Neural cell (in vitro differentiated cells): ENCODE results near the gene CELF5. TPM values are rescaled to one million over a fixed set of nuclear protein-coding genes. Genes with fewer than 3 reads are reported as not detected.

ENCODE experiments used
- H2AFZ ChIP-seq: fragments of 200-600, 300-800 bp; sonication (generic), shearing (Covaris generic); 2 replicates; pipeline ENCODE4 v1.6.0; 2014; ENCODE audit warnings: low read depth, mild to moderate bottlenecking, antibody characterized with exemption, low read length, moderate library complexity
- H3F3A ChIP-seq: fragments of 200-600 bp; shearing (Covaris generic); 2 replicates; pipeline ENCODE4 v1.6.1; 2016; ENCODE audit warnings: mild to moderate bottlenecking, moderate library complexity, mixed read lengths, antibody characterized with exemption, low read length; ENCODE audit not compliant: insufficient read depth, poor library complexity, severe bottlenecking
- H3K27ac ChIP-seq: fragments of 200-600, 300-800 bp; sonication (generic), shearing (Covaris generic); 2 replicates; pipeline ENCODE4 v1.5.1; 2014; ENCODE audit warnings: mild to moderate bottlenecking, low read length, moderate library complexity
- H3K27me3 ChIP-seq: fragments of 300-800, 200-600 bp; sonication (generic), shearing (Covaris generic); 2 replicates; pipeline ENCODE4 v1.6.0; 2014; ENCODE audit warnings: mild to moderate bottlenecking, low read depth, low read length, moderate library complexity; ENCODE audit not compliant: insufficient read depth
- H3K36me3 ChIP-seq: fragments of 300-800, 200-600 bp; sonication (generic), shearing (Covaris generic); 2 replicates; pipeline ENCODE4 v1.5.1; 2014; ENCODE audit warnings: mild to moderate bottlenecking, antibody characterized with exemption, low read length, moderate library complexity; ENCODE audit not compliant: insufficient read depth
- H3K4me2 ChIP-seq: fragments of 300-800, 200-600 bp; sonication (generic), shearing (Covaris generic); 2 replicates; pipeline ENCODE4 v1.6.0; 2014; ENCODE audit warnings: mild to moderate bottlenecking, low read length
- H3K4me3 ChIP-seq: fragments of 300-800, 200-600 bp; sonication (generic), shearing (Covaris generic); 2 replicates; pipeline ENCODE4 v1.5.1; 2014; ENCODE audit warnings: mild to moderate bottlenecking, low read length, moderate library complexity
- H3K79me2 ChIP-seq: fragments of 200-600 bp; shearing (Covaris generic); replicated peaks from 2 replicates; pipeline ENCODE4 v1.6.0; 2014; ENCODE audit warnings: mild to moderate bottlenecking, low read length, moderate library complexity; ENCODE audit not compliant: insufficient read depth
- H3K9ac ChIP-seq: fragments of 300-800, 200-600 bp; sonication (generic), shearing (Covaris generic); 2 replicates; pipeline ENCODE4 v1.6.1; 2016; ENCODE audit warnings: mild to moderate bottlenecking, low read length, mixed read lengths
- H3K9me2 ChIP-seq: fragments of 200-600 bp; shearing (Covaris generic); 2 replicates; pipeline ENCODE4 v1.6.1; 2016; ENCODE audit warnings: mild to moderate bottlenecking, low read length, mixed read lengths; ENCODE audit not compliant: insufficient read depth
- H3K9me3 ChIP-seq: fragments of 200-600, 300-800 bp; sonication (generic), shearing (Covaris generic); 2 replicates; pipeline ENCODE4 v1.6.1; 2016; ENCODE audit warnings: mild to moderate bottlenecking, mixed run types, low read length, moderate library complexity, mixed read lengths
- H4K20me1 ChIP-seq: fragments of 200-600 bp; shearing (Covaris generic); 2 replicates; pipeline ENCODE4 v1.6.1; 2016; ENCODE audit warnings: mild to moderate bottlenecking, mixed run types; ENCODE audit not compliant: insufficient read depth
- CTCF ChIP-seq: fragments of 450-650 bp; IDR thresholded peaks from 2 replicates; pipeline ENCODE4 v1.5.1; 2014; ENCODE audit warnings: antibody characterized with exemption, mild to moderate bottlenecking, moderate library complexity; ENCODE audit not compliant: poor library complexity, severe bottlenecking
- EP300 ChIP-seq: fragments of 450-650 bp; conservative IDR thresholded peaks from 2 replicates; pipeline ENCODE4 v1.6.1; 2014; ENCODE audit warnings: antibody characterized with exemption, mild to moderate bottlenecking, moderate library complexity; ENCODE audit not compliant: poor library complexity, severe bottlenecking
- EZH2 ChIP-seq: fragments of 200-600, 300-800 bp; shearing (Covaris generic), sonication (generic); IDR thresholded peaks from 2 replicates; pipeline ENCODE4 v1.6.1; 2014; ENCODE audit warnings: antibody characterized with exemption, low read length, borderline replicate concordance, mild to moderate bottlenecking; ENCODE audit not compliant: insufficient read depth, poor library complexity, severe bottlenecking
- MXI1 ChIP-seq: fragments of 450-650 bp; conservative IDR thresholded peaks from 2 replicates; pipeline ENCODE4 v1.6.1; 2014; ENCODE audit warnings: antibody characterized with exemption, mild to moderate bottlenecking; ENCODE audit not compliant: poor library complexity, severe bottlenecking
- POLR2AphosphoS5 ChIP-seq: IDR thresholded peaks from 2 replicates; pipeline ENCODE4 v1.6.1; 2012
- RAD21 ChIP-seq: fragments of 450-650 bp; conservative IDR thresholded peaks from 2 replicates; pipeline ENCODE4 v1.6.1; 2014; ENCODE audit warnings: antibody characterized with exemption, mild to moderate bottlenecking, moderate library complexity
- REST ChIP-seq: IDR thresholded peaks from 2 replicates; pipeline ENCODE4 v1.6.1; 2012; ENCODE audit warnings: borderline replicate concordance
- SMC3 ChIP-seq: fragments of 450-650 bp; conservative IDR thresholded peaks from 2 replicates; pipeline ENCODE4 v1.6.1; 2014; ENCODE audit warnings: antibody characterized with exemption, mild to moderate bottlenecking, moderate library complexity; ENCODE audit not compliant: poor library complexity
- TAF1 ChIP-seq: IDR thresholded peaks from 2 replicates; pipeline ENCODE4 v1.6.1; 2012; ENCODE audit warnings: low read depth
- polyA plus RNA-seq: library from polyadenylated mRNA; depleted of rRNA; stranded (reverse); fragments of >200 nt; gene quantifications from 2 replicates; pipeline ENCODE4 v1.2.3, GENCODE V29; 2014

Gene CELF5
- polyA plus RNA-seq, 1 donor from 2014 or later: 130 TPM

DNA sequence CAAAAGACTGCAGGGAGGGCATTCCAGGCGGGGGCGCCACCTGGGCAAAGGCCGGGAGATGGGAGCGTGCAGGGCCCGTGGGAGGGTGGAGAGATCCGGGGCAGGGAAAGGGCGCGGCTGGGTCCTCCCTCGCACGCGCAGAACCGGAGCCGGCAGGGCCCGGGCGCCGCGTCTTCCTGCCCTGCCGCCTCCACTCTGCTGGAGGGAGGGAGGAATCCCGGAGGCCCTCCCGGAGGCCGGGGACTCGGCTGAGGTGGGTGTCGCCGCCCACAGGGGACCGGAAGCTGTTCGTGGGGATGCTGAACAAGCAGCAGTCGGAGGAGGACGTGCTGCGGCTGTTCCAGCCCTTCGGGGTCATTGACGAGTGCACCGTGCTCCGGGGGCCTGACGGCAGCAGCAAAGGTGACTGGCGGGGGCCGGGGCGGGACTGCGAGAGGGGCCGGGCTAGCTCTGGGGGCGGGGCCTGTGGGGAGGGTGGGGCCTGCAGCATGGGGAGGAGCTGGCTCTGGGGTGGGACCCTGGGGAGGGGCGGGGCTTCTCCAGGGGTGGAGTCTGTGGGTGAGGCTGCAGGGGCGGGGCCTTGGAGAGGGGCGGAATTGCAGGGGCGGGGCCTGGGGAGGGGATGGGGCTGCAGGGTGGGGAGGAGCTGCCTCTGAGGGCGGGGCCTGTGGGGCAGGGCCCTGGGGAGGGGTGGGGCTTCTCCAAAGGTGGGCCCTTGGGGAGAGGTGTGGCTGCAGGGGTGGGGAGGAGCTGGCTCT is 51.3 kb downstream of the CELF5 start:
- Histone ChIP-seq H4K20me1 (no peaks in the 10 kb centered on the region), H3F3A (no peaks in the 10 kb centered on the region), H3K27me3 (no peaks in the 10 kb centered on the region), H3K27ac (peak overlapping the region; percentile 95), H3K4me3 (peak overlapping the region; percentile 68), H2AFZ (no peak overlapping the region), H3K4me2 (peak overlapping the region; percentile 60), H3K36me3 (no peaks in the 10 kb centered on the region), H3K9me3 (no peaks in the 10 kb centered on the region), H3K79me2 (peaks cover 29% of the 10 kb centered on the region), H3K9me2 (no peaks in the 10 kb centered on the region), H3K9ac (peak overlapping the region; percentile 78)
- TF ChIP-seq SMC3 (peak; percentile 22), EP300 (peak; percentile 11), TAF1 (peak; percentile 58), RAD21 (no peak), CTCF (peak; percentile 55), MXI1 (no peak), POLR2AphosphoS5 (peak; percentile 13), REST (peak; percentile 58), EZH2 (no peak)

DNA sequence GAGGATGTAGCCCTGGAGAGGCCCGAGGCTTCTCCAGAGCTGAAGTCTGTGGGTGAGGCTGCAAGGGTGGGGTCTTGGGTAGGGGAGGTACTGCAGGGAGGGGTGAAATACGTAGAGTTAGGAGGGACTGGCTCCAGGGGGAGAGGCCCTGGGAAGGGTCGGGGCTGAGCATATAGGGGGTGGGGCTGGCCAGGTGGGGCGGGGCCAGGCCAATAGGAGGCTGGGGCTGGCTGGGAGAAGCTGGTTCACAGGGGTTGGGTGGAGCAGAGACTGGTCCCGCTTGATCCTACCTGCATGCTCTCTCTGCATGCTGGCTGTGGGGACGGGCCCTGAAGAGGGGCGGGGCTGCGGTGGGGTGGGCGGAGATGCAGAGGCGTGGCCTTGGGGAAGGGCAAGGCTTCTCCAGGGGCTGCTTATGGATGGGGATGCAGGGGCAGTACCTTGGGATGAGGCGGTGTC is 51.9 kb downstream of the CELF5 start:
- peaks cover 26% of the 10 kb centered on the region for H3K79me2 ChIP-seq
- no peaks in the 10 kb centered on the region for H3K27me3 ChIP-seq
- H3F3A ChIP-seq: no peaks in the 10 kb centered on the region
- H3K9ac ChIP-seq: peak overlapping the region; percentile 20
- H3K4me2 ChIP-seq: no peak overlapping the region
- H3K9me3 ChIP-seq: no peaks in the 10 kb centered on the region
- no peaks in the 10 kb centered on the region for H3K36me3 ChIP-seq
- no peaks in the 10 kb centered on the region for H4K20me1 ChIP-seq
- no peaks in the 10 kb centered on the region for H3K9me2 ChIP-seq
- H3K27ac ChIP-seq: peak overlapping the region; percentile 28
- TF ChIP-seq SMC3 (no peak), CTCF (no peak), MXI1 (no peak), EP300 (no peak), TAF1 (no peak), RAD21 (no peak), EZH2 (no peak), POLR2AphosphoS5 (no peak), REST (no peak)
- H3K4me3 ChIP-seq: peak overlapping the region; percentile 68
- H2AFZ ChIP-seq: no peak overlapping the region
